Retinal pigment epithelial cell (primary cell): ENCODE data around the gene TPSAB1.

ENCODE experiments used
- DNase-seq: peaks from one replicate; pipeline ENCODE4 v3.0.0-alpha.2; 2010; ENCODE audit warnings: low read depth
- H3K4me3 ChIP-seq: 2 replicates; pipeline ENCODE4 v1.5.1; 2011; ENCODE audit warnings: mild to moderate bottlenecking, low read length, control low read depth, moderate library complexity
- TF ChIP-seq, protein P1 (sequence below): conservative IDR thresholded peaks from 2 replicates; pipeline ENCODE4 v1.5.1; 2011; ENCODE audit warnings: low read depth, low read length, control low read depth, inconsistent platforms

Gene TPSAB1

DNA sequence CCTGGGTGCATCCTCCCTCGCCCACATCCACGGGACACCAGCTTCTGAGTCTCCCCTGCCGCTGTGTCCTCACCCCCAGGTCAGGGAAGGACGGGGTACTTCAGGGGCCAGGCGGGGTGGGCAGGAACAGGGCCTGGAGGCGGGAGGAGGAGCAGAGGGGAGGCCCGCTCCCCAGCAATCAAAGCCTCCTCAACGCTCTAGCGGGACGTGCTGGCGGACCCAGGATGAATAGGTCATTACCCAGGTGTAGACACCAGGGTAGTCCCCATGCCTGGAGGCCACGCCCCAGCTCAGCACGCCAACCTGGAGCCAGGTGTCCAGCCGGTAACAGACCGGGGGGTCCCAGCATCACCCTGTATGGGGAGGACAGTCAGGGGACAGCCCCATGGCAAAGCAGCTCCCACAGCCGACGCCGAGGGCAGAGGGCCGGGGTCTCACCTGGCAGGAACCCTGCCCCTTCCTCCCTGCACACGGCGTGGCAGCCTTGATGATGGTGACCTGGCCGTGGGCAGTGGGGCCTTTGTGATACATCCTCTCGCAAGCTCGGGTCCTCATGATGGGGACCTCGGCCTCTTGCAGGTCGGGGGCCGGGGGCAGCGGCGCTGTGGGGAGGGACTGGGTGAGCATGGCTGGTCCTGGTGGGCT is 39.6 kb downstream of the TPSAB1 start:
- no peak for DNase-seq
- TF ChIP-seq, protein P1, sequence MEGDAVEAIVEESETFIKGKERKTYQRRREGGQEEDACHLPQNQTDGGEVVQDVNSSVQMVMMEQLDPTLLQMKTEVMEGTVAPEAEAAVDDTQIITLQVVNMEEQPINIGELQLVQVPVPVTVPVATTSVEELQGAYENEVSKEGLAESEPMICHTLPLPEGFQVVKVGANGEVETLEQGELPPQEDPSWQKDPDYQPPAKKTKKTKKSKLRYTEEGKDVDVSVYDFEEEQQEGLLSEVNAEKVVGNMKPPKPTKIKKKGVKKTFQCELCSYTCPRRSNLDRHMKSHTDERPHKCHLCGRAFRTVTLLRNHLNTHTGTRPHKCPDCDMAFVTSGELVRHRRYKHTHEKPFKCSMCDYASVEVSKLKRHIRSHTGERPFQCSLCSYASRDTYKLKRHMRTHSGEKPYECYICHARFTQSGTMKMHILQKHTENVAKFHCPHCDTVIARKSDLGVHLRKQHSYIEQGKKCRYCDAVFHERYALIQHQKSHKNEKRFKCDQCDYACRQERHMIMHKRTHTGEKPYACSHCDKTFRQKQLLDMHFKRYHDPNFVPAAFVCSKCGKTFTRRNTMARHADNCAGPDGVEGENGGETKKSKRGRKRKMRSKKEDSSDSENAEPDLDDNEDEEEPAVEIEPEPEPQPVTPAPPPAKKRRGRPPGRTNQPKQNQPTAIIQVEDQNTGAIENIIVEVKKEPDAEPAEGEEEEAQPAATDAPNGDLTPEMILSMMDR, result no peak
- H3K4me3 ChIP-seq, result no peak overlapping the region

DNA sequence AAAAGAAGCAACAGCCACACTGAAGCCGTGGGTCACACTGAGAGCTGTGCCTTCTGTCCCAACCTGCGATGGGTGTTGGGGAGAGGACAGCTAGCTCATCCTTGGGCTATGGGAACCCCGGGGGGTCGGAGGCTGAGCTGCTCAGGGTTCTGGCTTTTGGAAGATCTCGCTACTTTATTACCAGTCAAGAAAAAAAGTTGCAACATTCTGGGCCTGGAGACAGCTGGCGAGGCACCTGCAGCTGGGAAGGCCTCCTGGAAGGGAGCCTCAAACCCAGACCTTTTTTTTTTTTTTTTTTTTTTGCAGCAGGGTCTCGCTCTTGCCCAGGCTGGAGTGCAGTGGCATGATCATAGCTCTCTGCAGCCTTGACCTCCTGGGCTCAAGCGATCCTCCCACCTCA is 40.3 kb downstream of the TPSAB1 start:
- DNase-seq, result no peak
- TF ChIP-seq, protein P1, result no peak
- H3K4me3 ChIP-seq, result no peak overlapping the region

DNA sequence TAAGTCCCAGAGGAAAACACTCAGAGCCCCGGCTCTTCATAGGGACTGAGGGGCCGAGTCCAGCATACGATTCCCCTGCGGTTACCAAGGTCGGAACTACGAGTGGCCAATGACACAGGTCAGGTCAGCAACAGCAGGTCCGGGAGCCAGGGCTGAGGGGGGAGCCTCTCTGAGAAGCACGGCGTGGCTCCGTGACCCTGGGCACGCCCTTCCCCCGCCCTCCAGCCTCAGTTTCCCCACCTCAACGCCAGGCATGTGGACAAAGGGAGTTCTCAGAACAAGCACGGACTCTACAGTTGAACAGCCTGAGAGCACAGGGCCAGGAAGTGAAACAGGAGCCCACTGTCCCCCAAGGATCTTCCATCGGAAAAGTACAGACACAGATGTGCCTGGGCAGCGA is 41.0 kb downstream of the TPSAB1 start:
- DNase-seq, result no peak
- TF ChIP-seq, protein P1, result no peak
- no peak overlapping the region for H3K4me3 ChIP-seq

DNA sequence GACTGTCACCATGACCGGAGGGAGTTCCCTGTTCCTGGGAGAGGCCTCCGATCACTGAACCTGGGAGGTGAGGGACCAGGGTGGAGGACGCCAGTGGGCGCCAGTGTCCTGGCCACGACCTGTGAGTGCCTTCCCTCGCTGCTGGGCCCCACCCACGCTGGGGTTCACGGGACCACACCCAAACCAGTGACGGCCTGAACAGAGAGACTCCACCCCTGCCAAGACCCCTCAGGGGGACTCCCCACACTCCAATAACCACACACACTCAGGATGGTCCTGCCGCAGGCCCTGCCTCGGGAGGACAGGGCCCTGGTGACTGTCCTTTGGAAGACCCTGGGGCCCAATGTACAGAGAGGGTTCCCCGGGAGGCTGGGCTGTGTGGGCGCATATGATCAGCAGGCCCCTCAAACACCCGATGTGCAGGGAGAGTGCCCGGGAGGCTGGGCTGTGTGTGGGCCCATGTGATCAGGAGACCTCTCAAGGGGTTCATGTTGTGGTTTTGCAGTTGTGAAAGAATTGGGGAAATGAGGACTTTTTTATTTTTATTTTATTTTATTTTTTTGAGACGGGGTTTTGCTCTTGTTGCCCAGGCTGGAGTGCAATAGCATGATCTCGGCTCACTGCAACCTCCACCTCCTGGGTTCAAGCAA is 41.9 kb downstream of the TPSAB1 start:
- TF ChIP-seq, protein P1, result no peak
- no peak overlapping the region for H3K4me3 ChIP-seq
- DNase-seq, result no peak

DNA sequence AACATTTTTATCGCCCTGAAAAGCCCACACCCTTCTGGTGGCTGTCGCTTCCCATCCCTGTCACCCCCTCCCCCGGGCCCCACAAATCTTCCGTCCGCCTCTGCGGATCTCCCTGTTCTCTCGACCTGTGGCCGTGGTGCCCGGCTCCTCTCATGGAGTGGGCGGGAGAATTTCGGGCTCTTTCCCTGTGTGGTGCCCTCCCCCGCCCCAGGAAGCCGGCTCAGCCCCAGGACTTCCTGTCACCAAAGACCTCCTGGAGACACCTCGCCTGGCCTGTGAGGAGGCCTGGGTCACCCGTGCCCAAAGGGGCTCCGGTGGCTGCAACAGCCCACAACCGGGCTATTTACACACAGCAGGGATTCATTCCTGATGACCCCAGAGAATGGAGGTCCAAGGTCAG is 42.8 kb downstream of the TPSAB1 start:
- TF ChIP-seq, protein P1, result no peak
- no peak overlapping the region for H3K4me3 ChIP-seq
- no peak for DNase-seq

DNA sequence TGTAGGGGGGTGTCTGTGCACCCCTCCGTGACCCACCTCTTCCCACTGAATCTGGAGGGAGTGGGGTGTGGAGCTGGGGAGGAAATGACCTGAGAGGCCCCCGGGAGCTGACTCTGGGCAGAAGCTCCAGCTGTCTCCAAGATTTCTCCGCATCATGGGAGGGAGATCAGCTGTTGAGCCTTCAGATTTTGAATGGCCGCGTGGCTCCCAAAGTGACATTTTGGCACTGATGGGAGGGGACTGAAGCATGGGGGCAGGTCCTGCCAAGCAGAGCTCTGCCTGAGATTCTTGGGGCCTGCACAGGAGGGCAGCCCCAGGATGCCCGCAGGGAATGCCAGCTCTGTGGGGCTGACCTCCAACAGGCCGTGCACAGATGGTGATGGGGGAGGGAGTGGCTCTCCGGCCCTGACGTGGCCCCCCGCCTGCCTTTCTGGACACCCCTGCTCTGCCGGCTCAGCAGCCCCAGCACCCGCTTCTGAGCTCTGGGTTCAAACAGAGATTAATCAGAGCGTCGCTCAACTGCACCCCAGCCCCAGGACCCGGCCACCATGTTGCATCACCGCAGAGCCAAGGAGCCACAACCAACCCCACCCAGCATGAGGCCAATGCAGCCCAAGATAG is 43.6 kb downstream of the TPSAB1 start:
- no peak for DNase-seq
- TF ChIP-seq, protein P1, result no peak
- H3K4me3 ChIP-seq, result no peak overlapping the region
